GM12891 (cell line): ENCODE data around the gene TRIM3. TPM values are rescaled to one million over a fixed set of nuclear protein-coding genes. Genes with fewer than 3 reads are reported as not detected.
"Not testable (repeated sequence)": the region's sequence is repeated elsewhere in the genome, so short reads cannot be mapped to it uniquely, and the experiment has no call there.

ENCODE experiments used
- DNase-seq: peaks from one replicate; pipeline ENCODE4 v3.0.0; 2011; ENCODE audit warnings: low spot score; ENCODE audit not compliant: insufficient read length
- FAIRE-seq: peaks from 2 replicates; lab custom pipeline; 2011; peaks lifted over from hg19 to GRCh38; lab: Jason Lieb, UNC
- PAX5 ChIP-seq: IDR thresholded peaks from 2 replicates; pipeline ENCODE4 v1.6.1; 2011; ENCODE audit warnings: low read length, moderate library complexity, mild to moderate bottlenecking; ENCODE audit not compliant: insufficient read depth, severe bottlenecking
- POLR2A ChIP-seq: IDR thresholded peaks from 2 replicates; pipeline ENCODE4 v1.6.1; 2011; ENCODE audit warnings: low read depth, low read length, control low read depth
- POLR2AphosphoS5 ChIP-seq: IDR thresholded peaks from 2 replicates; pipeline ENCODE4 v1.6.1; 2011; ENCODE audit warnings: low read depth, low read length, control low read depth
- POU2F2 ChIP-seq: IDR thresholded peaks from 2 replicates; pipeline ENCODE4 v1.6.1; 2011; ENCODE audit warnings: low read depth, mild to moderate bottlenecking, control low read depth, low read length, moderate library complexity
- SPI1 ChIP-seq: IDR thresholded peaks from 2 replicates; pipeline ENCODE4 v1.6.1; 2011; ENCODE audit warnings: low read depth, low read length, control low read depth
- TAF1 ChIP-seq: IDR thresholded peaks from 2 replicates; pipeline ENCODE4 v1.6.1; 2011; ENCODE audit warnings: low read depth, low read length, control low read depth
- polyA plus RNA-seq: library from polyadenylated mRNA; unstranded; fragments of >200 nt; gene quantifications from one replicate; pipeline ENCODE4 v1.2.1, GENCODE V29; 2012; ENCODE audit warnings: low read depth, missing spikeins, inconsistent platforms; ENCODE audit not compliant: missing spikeins

TRIM3 gene
- polyA plus RNA-seq = 3.9 TPM

DNA sequence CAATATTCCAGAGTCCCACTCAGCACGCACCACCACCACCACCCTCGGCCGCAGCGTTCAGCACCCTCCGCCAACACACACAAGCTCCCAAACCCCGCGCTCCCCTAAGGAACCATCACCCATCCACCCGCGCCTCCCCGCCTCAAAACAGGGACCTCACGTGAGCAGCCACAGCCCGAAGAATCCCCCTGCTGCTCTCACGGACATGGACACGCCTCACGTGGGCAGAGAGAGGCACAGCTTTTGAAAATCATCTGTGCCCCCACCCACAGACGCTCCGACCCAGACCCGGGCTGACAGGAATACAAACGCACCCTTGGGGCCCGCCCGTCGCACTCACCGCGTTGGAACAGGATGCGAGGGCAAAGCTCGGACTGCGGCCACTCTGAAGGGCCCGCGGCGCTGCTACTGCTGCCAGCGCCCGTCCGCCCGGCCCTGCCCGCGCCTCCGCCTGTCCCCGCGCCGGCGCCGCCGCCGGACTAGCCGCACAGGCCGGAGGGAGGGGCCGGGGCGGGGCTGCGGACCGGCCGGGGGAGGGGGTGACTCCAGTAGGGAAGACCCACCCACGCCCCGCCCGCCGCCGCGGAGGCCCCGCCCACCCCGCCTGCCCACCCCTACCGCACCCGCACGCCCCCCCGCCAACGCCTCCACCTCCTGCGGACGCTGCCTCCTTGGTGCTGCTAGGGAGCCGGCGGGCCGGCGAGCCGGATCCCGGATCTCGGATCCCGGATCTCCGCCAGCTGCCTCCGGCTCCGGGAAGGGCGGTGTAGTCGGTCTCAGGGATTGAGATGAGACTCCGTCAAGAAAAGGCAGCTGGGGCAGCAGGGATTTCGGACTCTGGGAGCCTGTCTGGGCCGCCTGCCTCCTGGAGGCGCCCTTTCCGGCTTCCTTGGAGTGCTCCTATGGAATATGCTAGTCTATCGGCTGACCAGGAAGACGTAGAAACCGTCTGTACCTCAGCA lies at the start of gene TRIM3:
Gene TRIM3 (minus strand): TSS at position 491 of the 962 bp plus-strand sequence. CDS start 8,246 bp downstream, outside the sequence.
- FAIRE-seq (peak; percentile 62), DNase-seq (peak; percentile 84)
- TF ChIP-seq SPI1 = no peak
- TF ChIP-seq POLR2A = no peak
- TF ChIP-seq TAF1 = no peak
- no peak for TF ChIP-seq POLR2AphosphoS5
- TF ChIP-seq PAX5 = no peak
- no peak for TF ChIP-seq POU2F2

DNA sequence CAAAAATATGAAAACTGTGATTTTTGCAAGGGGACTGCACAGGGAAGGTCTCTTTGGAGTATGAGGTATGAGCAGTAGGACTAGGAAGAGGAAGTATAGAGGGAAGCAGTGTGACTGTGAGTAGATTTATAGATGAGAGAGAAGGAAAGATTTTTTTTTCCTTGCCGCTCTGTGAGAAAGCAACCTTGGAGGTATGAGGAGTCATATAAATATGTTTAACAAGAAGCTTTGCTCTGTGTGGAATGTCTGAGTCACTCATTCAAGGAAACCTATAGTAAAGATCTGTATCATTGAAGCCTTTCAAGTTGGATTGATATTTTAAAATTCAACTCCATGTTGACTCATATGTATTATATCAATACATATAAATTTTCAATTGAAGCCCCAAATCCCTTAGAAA lies 49.5 kb upstream of the TRIM3 start:
- FAIRE-seq = no peak
- no peak for DNase-seq
- no peak for TF ChIP-seq TAF1
- TF ChIP-seq SPI1 = no peak
- TF ChIP-seq PAX5 = no peak
- TF ChIP-seq POU2F2 = no peak
- TF ChIP-seq POLR2A = no peak
- TF ChIP-seq POLR2AphosphoS5 = no peak

DNA sequence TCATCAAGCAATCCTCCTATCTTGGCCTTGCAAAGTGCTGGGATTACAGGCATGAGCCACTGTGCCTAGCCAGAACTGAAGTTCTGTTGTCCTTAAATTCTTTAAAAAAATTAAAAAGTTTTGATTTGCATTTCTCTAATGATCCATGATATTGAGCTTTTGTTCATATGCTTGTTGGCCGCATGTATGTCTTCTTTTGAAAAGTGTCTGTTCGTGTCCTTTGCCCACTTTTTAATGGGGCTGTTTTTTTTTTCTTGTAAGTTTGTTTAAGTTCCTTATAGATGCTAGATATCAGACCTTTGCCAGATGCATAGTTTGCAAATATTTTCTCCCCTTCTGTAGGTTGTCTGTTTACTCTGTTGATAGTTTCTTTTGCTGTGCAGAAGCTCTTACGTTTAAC lies 48.2 kb upstream of the TRIM3 start:
- DNase-seq, FAIRE-seq: not testable (repeated sequence)

DNA sequence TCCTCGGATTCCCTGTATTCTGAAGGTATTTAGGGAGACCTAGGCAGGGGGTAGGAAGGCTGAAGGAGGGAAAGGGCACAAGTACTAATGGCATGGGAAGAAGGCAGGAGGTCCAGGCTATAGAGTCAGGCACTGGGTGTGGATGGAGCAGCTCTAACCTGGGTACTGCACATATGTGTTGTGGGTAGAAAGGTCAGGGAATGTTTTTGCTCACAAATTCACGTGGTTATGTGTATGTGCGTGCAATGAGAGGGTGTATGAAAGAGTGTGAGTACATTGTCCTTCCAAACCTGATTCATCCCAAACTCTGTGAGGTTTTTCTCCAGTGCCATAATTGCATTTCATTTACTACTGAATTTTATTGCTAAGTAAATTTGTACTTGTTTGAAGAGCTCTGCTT lies 46.5 kb upstream of the TRIM3 start:
- no peak for TF ChIP-seq POLR2AphosphoS5
- TF ChIP-seq PAX5 = no peak
- TF ChIP-seq POU2F2 = no peak
- TF ChIP-seq TAF1 = no peak
- TF ChIP-seq SPI1 = no peak
- no peak for TF ChIP-seq POLR2A

DNA sequence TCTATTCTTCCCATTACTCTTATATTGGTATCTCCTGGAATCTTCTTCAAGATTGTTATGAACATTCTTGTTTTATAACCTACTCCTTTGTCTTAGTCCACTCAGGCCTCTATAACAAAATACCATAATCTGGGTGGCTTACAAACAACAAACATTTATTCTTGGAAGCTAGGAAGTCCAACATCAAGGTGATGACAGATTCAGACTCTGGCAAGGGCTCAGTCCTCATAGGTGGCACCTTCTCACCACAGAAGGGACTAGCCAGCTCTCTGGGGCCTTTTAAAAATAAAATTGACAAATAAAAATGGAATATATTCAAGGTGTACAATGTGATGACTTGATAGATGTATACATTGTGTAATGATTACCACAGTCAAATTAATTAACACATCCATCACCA lies 43.1 kb upstream of the TRIM3 start:
- FAIRE-seq = no peak
- no peak for TF ChIP-seq PAX5
- no peak for TF ChIP-seq POLR2AphosphoS5
- no peak for TF ChIP-seq POU2F2
- no peak for TF ChIP-seq POLR2A
- TF ChIP-seq SPI1 = no peak
- TF ChIP-seq TAF1 = no peak
- no peak for DNase-seq

More for the DNA sequence above, 46.5 kb upstream of the TRIM3 start:
- DNase-seq = no peak
- FAIRE-seq = peak; percentile 35

DNA sequence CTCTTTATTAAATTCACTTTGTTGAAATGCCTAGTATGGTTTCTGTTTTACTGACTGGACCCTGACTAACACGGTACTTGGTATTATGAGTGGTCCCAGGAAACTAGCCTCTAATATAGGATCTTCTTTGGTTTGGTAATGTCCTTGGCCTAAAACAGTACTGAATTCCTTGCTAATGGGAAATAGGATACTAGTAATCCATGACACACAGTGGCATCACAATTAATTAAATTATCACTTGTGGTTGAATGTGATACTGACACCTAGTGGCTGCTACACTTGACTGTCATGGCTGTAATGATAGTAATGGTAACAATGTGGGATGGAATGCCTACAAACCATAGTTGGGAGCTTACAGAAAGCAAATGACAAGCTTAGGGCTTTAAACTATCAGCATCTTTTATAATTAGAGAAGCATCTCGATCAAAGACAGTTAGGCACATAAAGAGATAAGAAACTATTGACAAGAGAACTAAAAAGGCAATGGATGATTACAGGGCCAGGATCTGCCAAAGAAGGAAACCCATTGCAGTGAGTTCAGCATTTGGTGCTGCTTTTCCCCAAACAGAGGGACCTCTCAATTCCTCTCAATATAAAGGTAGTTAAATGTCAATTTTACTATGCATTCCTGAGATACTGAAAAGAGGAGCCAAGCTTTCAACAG lies 32.0 kb upstream of the TRIM3 start:
- TF ChIP-seq PAX5 (no peak), TAF1 (no peak), POLR2AphosphoS5 (no peak), POLR2A (no peak), POU2F2 (no peak), SPI1 (no peak)
- FAIRE-seq (peak; percentile 84), DNase-seq (no peak)

DNA sequence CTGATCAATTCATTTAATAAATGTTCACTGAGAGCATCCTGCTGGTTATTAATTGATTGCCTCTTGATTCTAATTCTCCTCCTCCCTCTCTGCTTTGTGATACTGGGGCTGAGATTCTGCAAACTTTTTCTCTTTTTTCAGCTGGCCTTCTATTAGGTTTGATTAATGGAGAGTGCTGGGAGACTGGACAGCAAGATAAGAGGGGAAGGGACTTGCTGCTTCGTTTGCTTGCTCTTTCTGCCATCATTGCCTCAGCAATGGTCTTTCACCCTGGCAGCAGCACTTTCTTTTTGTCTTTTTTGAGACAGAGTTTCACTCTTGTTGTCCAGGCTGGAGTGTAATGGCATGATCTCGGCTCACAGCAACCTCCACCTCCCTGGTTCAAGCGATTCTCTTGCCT lies 30.4 kb upstream of the TRIM3 start:
- no peak for TF ChIP-seq POLR2AphosphoS5
- no peak for TF ChIP-seq PAX5
- no peak for TF ChIP-seq POU2F2
- no peak for TF ChIP-seq POLR2A
- no peak for TF ChIP-seq SPI1
- TF ChIP-seq TAF1 = no peak
- DNase-seq = no peak
- no peak for FAIRE-seq

DNA sequence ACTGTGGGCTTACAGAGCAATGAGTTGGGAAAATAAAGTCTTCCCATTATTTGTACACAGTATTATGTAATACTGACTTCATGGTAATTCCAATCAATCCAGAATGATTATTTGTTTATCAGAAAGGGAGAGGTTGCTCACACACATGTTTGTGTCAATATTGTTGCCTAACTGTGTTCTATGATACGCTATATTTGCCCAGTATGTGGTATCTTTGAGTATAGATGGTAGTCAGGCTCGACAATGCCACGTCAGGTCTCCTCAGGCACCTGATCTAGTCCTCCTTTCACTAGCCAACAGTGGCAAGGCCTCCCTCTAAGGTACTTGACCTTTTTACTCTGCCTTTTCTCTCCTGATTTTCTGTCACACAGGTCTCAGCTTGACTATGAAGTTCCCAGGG lies 28.6 kb upstream of the TRIM3 start:
- FAIRE-seq = no peak
- no peak for DNase-seq
- TF ChIP-seq TAF1 (no peak), POLR2A (no peak), POU2F2 (no peak), SPI1 (no peak), POLR2AphosphoS5 (no peak), PAX5 (no peak)

DNA sequence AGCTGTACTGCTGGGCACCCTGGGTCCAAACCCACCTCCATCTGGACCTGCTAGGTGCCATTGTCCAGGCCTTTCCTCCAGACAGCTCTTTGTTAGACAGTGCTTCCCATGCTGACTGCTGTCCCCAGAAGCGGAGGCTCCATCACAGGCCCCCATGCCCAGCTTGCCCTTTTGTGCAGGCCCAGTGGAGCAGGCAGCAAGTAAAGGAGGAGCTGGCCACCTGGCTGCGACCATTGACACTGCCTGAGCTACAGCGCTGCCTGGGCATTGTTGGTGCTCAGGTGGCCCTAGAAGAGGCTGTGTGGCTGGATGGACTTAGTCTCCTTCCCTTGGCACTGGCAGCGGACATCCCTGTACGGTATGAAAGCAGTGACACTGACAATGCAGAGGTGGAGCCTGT lies 24.8 kb upstream of the TRIM3 start:
- FAIRE-seq = no peak
- TF ChIP-seq POU2F2 (no peak), SPI1 (no peak), PAX5 (no peak), POLR2AphosphoS5 (no peak), POLR2A (no peak), TAF1 (no peak)

More for the DNA sequence above, 24.8 kb upstream of the TRIM3 start:
- DNase-seq = no peak
